PC-9 (cell line): ENCODE measurements around the gene RCOR1. TPM values are rescaled to one million over a fixed set of nuclear protein-coding genes. Genes with fewer than 3 reads are reported as not detected.

ENCODE experiments used
- BruUV-seq: library from RNA; stranded (reverse); fragments of 400-500 nt; replicated peaks from 2 replicates; lab custom pipeline; 2021; lab: Mats Ljungman, UMichigan
- CTCF ChIA-PET: fragments of 300-600 bp; sonication (Branson Sonifier 250); formaldehyde crosslinking; loops from one replicate; lab custom pipeline; 2022; ENCODE audit warnings: antibody characterized with exemption; lab: Charles Lee
- POLR2A ChIA-PET: fragments of 300-600 bp; sonication (Branson Sonifier 250); formaldehyde crosslinking; loops from one replicate; lab custom pipeline; 2022; ENCODE audit warnings: antibody characterized with exemption; ENCODE audit not compliant: unreplicated experiment; lab: Charles Lee
- DNase-seq, 2 experiments: peaks; one replicate each; pipeline versions ENCODE4 v3.0.0 to v3.0.0-alpha.2; 2015 to 2022; ENCODE audit warnings: mixed read lengths in 1 of 2
- H2AFZ ChIP-seq: fragments of 200-600 bp; sonication (generic); 2 replicates; pipeline ENCODE4 v1.8.1; 2017; ENCODE audit warnings: antibody characterized with exemption
- H3F3A ChIP-seq: fragments of 200-600 bp; sonication (generic); 2 replicates; pipeline ENCODE4 v1.8.1; 2017; ENCODE audit warnings: antibody characterized with exemption, mild to moderate bottlenecking, low read depth; ENCODE audit not compliant: insufficient read depth
- H3K27ac ChIP-seq: fragments of 200-600 bp; sonication (generic); 2 replicates; pipeline ENCODE4 v1.6.1; 2016; ENCODE audit warnings: mixed run types
- H3K27me3 ChIP-seq: fragments of 200-600 bp; sonication (generic); 2 replicates; pipeline ENCODE4 v1.6.1; 2016; ENCODE audit warnings: low read depth, mixed run types; ENCODE audit not compliant: insufficient read depth
- H3K36me3 ChIP-seq: fragments of 200-600 bp; sonication (generic); 2 replicates; pipeline ENCODE4 v1.6.1; 2016; ENCODE audit warnings: low read depth, mixed run types
- H3K4me1 ChIP-seq: fragments of 200-600 bp; sonication (generic); replicated peaks from 2 replicates; pipeline ENCODE4 v1.6.1; 2016; ENCODE audit warnings: mixed run types; ENCODE audit not compliant: insufficient read depth
- H3K4me2 ChIP-seq: fragments of 200-600 bp; sonication (generic); 2 replicates; pipeline ENCODE4 v1.6.1; 2017; ENCODE audit warnings: mixed run types
- H3K4me3 ChIP-seq: fragments of 200-600 bp; sonication (generic); 2 replicates; pipeline ENCODE4 v1.6.1; 2016; ENCODE audit warnings: mixed run types
- H3K79me2 ChIP-seq: fragments of 200-600 bp; sonication (generic); 2 replicates; pipeline ENCODE4 v1.6.1; 2017; ENCODE audit warnings: low read depth, mixed run types
- H3K9me2 ChIP-seq: fragments of 200-600 bp; sonication (generic); 2 replicates; pipeline ENCODE4 v1.8.1; 2017; ENCODE audit warnings: mild to moderate bottlenecking; ENCODE audit not compliant: insufficient read depth
- H3K9me3 ChIP-seq: fragments of 200-600 bp; sonication (generic); 2 replicates; pipeline ENCODE4 v1.8.1; 2016; ENCODE audit warnings: low read depth; ENCODE audit not compliant: insufficient read depth
- H4K20me1 ChIP-seq: fragments of 200-600 bp; sonication (generic); 2 replicates; pipeline ENCODE4 v1.8.1; 2017; ENCODE audit not compliant: insufficient read depth
- EZH2 ChIP-seq: fragments of 200-600 bp; sonication (generic); IDR thresholded peaks from 2 replicates; pipeline ENCODE4 v1.8.0; 2017; ENCODE audit warnings: antibody characterized with exemption, low read depth
- intact Hi-C: fragments of 100-400 bp; cut with micrococcal nuclease; formaldehyde crosslinking; loops from one replicate; pipeline ENCODE4 v1.10.0; 2022; ENCODE audit not compliant: unreplicated experiment
- total RNA-seq: library from RNA; stranded (reverse); gene quantifications from 2 replicates; pipeline ENCODE4 v1.2.3, GENCODE V29; 2021
- TF ChIP-seq, protein P1 (sequence below): fragments of 200-600 bp; sonication (generic); conservative IDR thresholded peaks from 2 replicates; pipeline ENCODE4 v1.6.1; 2017; ENCODE audit warnings: mixed run types, antibody characterized with exemption, mild to moderate bottlenecking, moderate library complexity

RCOR1 gene
- total RNA-seq, 1 experiment from 2014 or later: 67.2 TPM

DNA sequence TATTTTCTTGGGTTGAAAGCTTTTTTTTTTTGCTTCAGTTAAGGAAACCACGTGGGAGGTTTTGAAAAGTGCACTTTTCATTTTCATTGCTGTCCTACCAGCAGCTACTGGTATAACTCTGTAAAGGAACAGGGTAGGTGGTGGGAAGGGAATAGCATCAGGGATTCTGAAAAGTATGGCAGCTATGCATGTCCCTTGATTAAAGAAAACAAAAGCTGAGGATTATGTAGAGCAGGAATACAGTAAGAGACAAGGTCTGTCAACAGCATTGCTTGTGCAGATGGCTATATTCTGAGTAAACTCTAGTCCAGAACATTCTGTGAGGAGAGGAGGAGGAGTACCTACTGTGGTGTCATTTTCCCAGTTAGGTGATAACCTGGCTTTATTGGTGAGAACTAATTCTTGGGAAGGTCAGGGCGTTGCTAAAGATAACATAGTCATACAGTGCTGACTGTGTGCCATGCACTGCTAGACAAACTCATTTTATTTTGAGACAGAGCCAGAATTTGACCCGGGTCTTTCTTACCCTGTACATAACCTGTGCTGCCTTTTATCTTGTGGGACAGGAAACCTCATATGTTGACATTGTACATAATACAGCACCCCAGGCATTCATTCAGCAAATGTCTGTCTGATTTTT is 104.5 kb downstream of the RCOR1 start:
- H3K4me3 ChIP-seq: no peak overlapping the region
- no peaks in the 10 kb centered on the region for H3K9me2 ChIP-seq
- ChIA-PET CTCF (interaction anchor here (0.5 to 1.0 kb wide), 7 partner anchors 18 to 1036 kb away, joined by 3 to 8 read pairs (median 3); no protein-coding TSS in a partner anchor), POLR2A (interaction anchor here (0.5 kb wide), 1 partner anchor 94 kb away, joined by 3 read pairs; no protein-coding TSS in a partner anchor)
- H3K4me2 ChIP-seq: no peak overlapping the region
- intact Hi-C loops: loop anchor here (10.0 kb wide), 4 partner anchors 262 to 1032 kb away; no protein-coding TSS in a partner anchor
- no peak overlapping the region for H2AFZ ChIP-seq
- no TSS peak for BruUV-seq
- H3K27ac ChIP-seq: no peak overlapping the region
- H3K36me3 ChIP-seq: peaks cover 15% of the 10 kb centered on the region
- H3K79me2 ChIP-seq: peaks cover 82% of the 10 kb centered on the region
- peaks cover 4% of the 10 kb centered on the region for H3K4me1 ChIP-seq
- no peaks in the 10 kb centered on the region for H3K27me3 ChIP-seq
- 0 out of 2 replicates have a peak, but pooled peaks cover 2% of the 10 kb centered on the region for H3K9me3 ChIP-seq
- TF ChIP-seq, protein P1, sequence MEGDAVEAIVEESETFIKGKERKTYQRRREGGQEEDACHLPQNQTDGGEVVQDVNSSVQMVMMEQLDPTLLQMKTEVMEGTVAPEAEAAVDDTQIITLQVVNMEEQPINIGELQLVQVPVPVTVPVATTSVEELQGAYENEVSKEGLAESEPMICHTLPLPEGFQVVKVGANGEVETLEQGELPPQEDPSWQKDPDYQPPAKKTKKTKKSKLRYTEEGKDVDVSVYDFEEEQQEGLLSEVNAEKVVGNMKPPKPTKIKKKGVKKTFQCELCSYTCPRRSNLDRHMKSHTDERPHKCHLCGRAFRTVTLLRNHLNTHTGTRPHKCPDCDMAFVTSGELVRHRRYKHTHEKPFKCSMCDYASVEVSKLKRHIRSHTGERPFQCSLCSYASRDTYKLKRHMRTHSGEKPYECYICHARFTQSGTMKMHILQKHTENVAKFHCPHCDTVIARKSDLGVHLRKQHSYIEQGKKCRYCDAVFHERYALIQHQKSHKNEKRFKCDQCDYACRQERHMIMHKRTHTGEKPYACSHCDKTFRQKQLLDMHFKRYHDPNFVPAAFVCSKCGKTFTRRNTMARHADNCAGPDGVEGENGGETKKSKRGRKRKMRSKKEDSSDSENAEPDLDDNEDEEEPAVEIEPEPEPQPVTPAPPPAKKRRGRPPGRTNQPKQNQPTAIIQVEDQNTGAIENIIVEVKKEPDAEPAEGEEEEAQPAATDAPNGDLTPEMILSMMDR: no peak
- TF ChIP-seq EZH2: no peak
- peaks cover 32% of the 10 kb centered on the region; the same call in 1 of the 2 replicates for H3F3A ChIP-seq
- no peak for DNase-seq
- H4K20me1 ChIP-seq: peaks cover 38% of the 10 kb centered on the region

DNA sequence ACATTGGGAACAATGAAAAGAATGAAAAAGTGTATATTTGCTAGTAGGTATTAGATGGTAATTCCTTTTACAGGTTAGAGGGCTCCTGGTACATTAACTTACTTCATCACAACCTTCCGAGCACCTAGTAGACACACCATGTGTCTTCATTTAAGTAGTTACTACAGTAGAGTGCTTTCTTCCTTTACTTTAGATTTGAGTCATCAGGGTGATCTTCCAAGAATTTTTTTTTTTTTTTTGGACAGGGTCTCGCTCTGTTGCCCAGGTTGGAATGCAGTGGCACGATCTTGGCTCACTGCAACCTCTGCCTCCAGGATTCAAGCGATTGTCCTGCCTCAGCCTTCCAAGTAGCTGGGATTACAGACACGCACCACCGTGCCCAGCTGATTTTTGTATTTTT is 105.1 kb downstream of the RCOR1 start:
- H3F3A ChIP-seq: peaks cover 26% of the 10 kb centered on the region; the same call in 1 of the 2 replicates
- no peak overlapping the region for H3K4me2 ChIP-seq
- H3K9me3 ChIP-seq: 0 out of 2 replicates have a peak, but pooled peaks cover 3% of the 10 kb centered on the region
- H3K27me3 ChIP-seq: no peaks in the 10 kb centered on the region
- BruUV-seq: no TSS peak
- CTCF ChIA-PET: no interaction called here
- peaks cover 77% of the 10 kb centered on the region for H3K79me2 ChIP-seq
- no peak for DNase-seq
- no peak overlapping the region for H3K4me3 ChIP-seq
- POLR2A ChIA-PET: no interaction called here
- H4K20me1 ChIP-seq: peaks cover 36% of the 10 kb centered on the region
- no peak for TF ChIP-seq EZH2
- TF ChIP-seq, protein P1: no peak
- peaks cover 18% of the 10 kb centered on the region for H3K36me3 ChIP-seq
- intact Hi-C loops: loop anchor here (10.0 kb wide), 4 partner anchors 263 to 1033 kb away; no protein-coding TSS in a partner anchor
- H2AFZ ChIP-seq: no peak overlapping the region
- H3K9me2 ChIP-seq: no peaks in the 10 kb centered on the region
- H3K27ac ChIP-seq: no peak overlapping the region
- no peaks in the 10 kb centered on the region for H3K4me1 ChIP-seq

DNA sequence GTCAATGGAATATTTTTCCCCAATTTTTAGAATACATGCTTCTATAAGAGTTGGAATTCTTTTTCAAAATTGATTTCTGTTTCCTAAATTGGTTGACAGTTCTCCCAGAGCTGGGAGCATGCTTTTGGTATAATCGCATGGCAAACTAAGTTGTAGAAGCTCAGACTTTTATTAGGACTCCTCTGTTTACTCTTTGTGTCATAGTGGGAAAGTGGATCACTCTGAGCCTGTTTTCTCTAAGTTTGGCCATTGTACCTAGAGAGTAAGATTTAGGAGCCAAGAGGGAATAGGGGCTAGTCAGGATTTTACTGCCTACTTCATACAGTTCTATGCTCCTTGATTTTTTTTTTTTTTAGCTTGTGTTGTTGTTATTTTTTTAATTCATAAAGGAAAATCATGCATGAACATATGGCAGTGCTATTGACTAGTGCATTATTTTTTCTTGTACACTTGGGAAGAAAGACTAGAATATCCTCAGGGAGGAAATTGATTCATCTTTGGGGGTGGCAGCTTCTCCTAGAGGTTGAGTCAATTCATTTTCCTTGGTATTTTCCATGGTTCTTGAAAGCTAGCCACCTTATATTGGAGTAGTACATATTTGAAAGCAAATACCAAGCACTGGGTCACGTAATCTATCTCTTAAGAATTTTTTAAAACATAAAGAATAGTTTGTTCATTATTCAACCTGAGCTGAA is 107.1 kb downstream of the RCOR1 start:
- no peak overlapping the region for H2AFZ ChIP-seq
- H3K9me3 ChIP-seq: peaks cover 9% of the 10 kb centered on the region; the same call in 1 of the 2 replicates
- H3K79me2 ChIP-seq: peaks cover 66% of the 10 kb centered on the region
- BruUV-seq: no TSS peak
- ChIA-PET POLR2A (no interaction called here), CTCF (no interaction called here)
- no peak for DNase-seq
- H4K20me1 ChIP-seq: peaks cover 32% of the 10 kb centered on the region
- H3K36me3 ChIP-seq: peaks cover 34% of the 10 kb centered on the region
- H3K27ac ChIP-seq: no peak overlapping the region
- intact Hi-C loops: loop anchor here (10.0 kb wide), 4 partner anchors 265 to 1035 kb away; no protein-coding TSS in a partner anchor
- no peaks in the 10 kb centered on the region for H3K27me3 ChIP-seq
- no peak overlapping the region for H3K4me3 ChIP-seq
- H3F3A ChIP-seq: peaks cover 11% of the 10 kb centered on the region; the same call in 1 of the 2 replicates
- no peak for TF ChIP-seq EZH2
- TF ChIP-seq, protein P1: no peak
- no peaks in the 10 kb centered on the region for H3K4me1 ChIP-seq
- no peak overlapping the region for H3K4me2 ChIP-seq
- no peaks in the 10 kb centered on the region for H3K9me2 ChIP-seq
